Endothelial cell of umbilical vein (primary cell): ENCODE results near the gene PSAP. TPM values are rescaled to one million over a fixed set of nuclear protein-coding genes. Genes with fewer than 3 reads are reported as not detected.

Source experiments
- BruUV-seq: library from RNA; stranded (reverse); fragments of 400-500 nt; replicated peaks from 2 replicates; lab custom pipeline; 2021; lab: Mats Ljungman, UMichigan
- CTCF ChIA-PET: fragments of 300-600, 350-600 bp; sonication (Branson Sonifier 250); formaldehyde crosslinking; loops from one replicate; lab custom pipeline; 2021; ENCODE audit warnings: antibody characterized with exemption, inconsistent platforms; lab: Charles Lee
- POLR2A ChIA-PET: fragments of 300-600, 350-600 bp; sonication (Branson Sonifier 250); formaldehyde crosslinking; loops from one replicate; lab custom pipeline; 2021; ENCODE audit warnings: antibody characterized with exemption, inconsistent platforms; lab: Charles Lee
- DNase-seq: peaks from one replicate; pipeline ENCODE4 v3.0.0-alpha.2; 2011; ENCODE audit warnings: low read depth, low spot score
- FAIRE-seq: peaks from 2 replicates; lab custom pipeline; 2011; peaks lifted over from hg19 to GRCh38; lab: Jason Lieb, UNC
- H2AFZ ChIP-seq: 2 replicates; pipeline ENCODE4 v1.6.0; 2012; ENCODE audit warnings: low read depth, low read length, control low read depth, inconsistent platforms
- H3K27ac ChIP-seq: 2 replicates; pipeline ENCODE4 v1.5.1; 2011; ENCODE audit warnings: low read depth, mild to moderate bottlenecking, control low read depth, low read length, moderate library complexity; ENCODE audit not compliant: insufficient read depth
- H3K27me3 ChIP-seq, 2 experiments: 2 replicates each; pipeline versions ENCODE4 v1.6.0 to v1.6.1; 2011; ENCODE audit warnings: low read length in 2 of 2, mixed read lengths in 1 of 2; ENCODE audit not compliant: control insufficient read depth in 2 of 2, insufficient read depth in 2 of 2
- H3K36me3 ChIP-seq, 2 experiments: 2 replicates in 1 of 2; 3 replicates in 1 of 2; pipeline ENCODE4 v1.5.1; 2011; ENCODE audit warnings: low read length in 2 of 2, mild to moderate bottlenecking in 1 of 2, moderate library complexity in 1 of 2; ENCODE audit not compliant: control insufficient read depth in 2 of 2, insufficient read depth in 2 of 2; ENCODE audit errors: extremely low read depth in 1 of 2
- H3K4me1 ChIP-seq: 3 replicates; pipeline ENCODE4 v1.5.1; 2011; ENCODE audit warnings: mild to moderate bottlenecking, low read length; ENCODE audit not compliant: control insufficient read depth, insufficient read depth; ENCODE audit errors: extremely low read depth
- H3K4me2 ChIP-seq: 2 replicates; pipeline ENCODE4 v1.6.1; 2011; ENCODE audit warnings: low read length, control low read depth, mixed read lengths; ENCODE audit not compliant: insufficient read depth
- H3K4me3 ChIP-seq, 3 experiments: fragments of 200-600 bp in 1 of 3; sonication (generic), shearing (Covaris generic) in 1 of 3; replicated peaks in 1 of 3; 2 replicates each; pipeline ENCODE4 v1.5.1; 2011 to 2016; ENCODE audit warnings: control low read depth in 3 of 3, low read length in 3 of 3, mild to moderate bottlenecking in 2 of 3, inconsistent platforms in 1 of 3, low read depth in 1 of 3, moderate library complexity in 1 of 3; ENCODE audit not compliant: insufficient read depth in 1 of 3
- H3K79me2 ChIP-seq: 2 replicates; pipeline ENCODE4 v1.6.0; 2012; ENCODE audit warnings: low read length, inconsistent platforms; ENCODE audit not compliant: control insufficient read depth, insufficient read depth
- H3K9ac ChIP-seq: replicated peaks from 2 replicates; pipeline ENCODE3; 2011; ENCODE audit warnings: low read length, control low read depth; ENCODE audit not compliant: insufficient read depth; ENCODE audit errors: extremely low read depth
- H3K9me1 ChIP-seq: replicated peaks from 3 replicates; pipeline ENCODE4 v1.6.0; 2011; ENCODE audit warnings: mild to moderate bottlenecking, low read length; ENCODE audit not compliant: control insufficient read depth, insufficient read depth; ENCODE audit errors: extremely low read depth
- H3K9me3 ChIP-seq: replicated peaks from 2 replicates; pipeline ENCODE4 v1.5.1; 2012; ENCODE audit warnings: low read length, inconsistent platforms; ENCODE audit not compliant: control insufficient read depth, insufficient read depth
- H4K20me1 ChIP-seq: replicated peaks from 2 replicates; pipeline ENCODE3; 2011; ENCODE audit warnings: mild to moderate bottlenecking, low read length; ENCODE audit not compliant: control insufficient read depth, insufficient read depth; ENCODE audit errors: extremely low read depth
- CTCF ChIP-seq, 2 donors: IDR thresholded peaks; 1 replicate in 1 of 2; 2 replicates in 1 of 2; pipeline ENCODE4 v1.5.1; 2011; ENCODE audit warnings: low read length in 2 of 2, mild to moderate bottlenecking in 2 of 2, moderate library complexity in 2 of 2, control low read depth in 1 of 2, inconsistent platforms in 1 of 2, low read depth in 1 of 2; ENCODE audit not compliant: insufficient read depth in 1 of 2; ENCODE audit errors: extremely low read depth in 1 of 2
- EZH2 ChIP-seq: IDR thresholded peaks from 2 replicates; pipeline ENCODE4 v1.6.1; 2012; ENCODE audit warnings: borderline replicate concordance, low read depth, mild to moderate bottlenecking, moderate library complexity, low read length, inconsistent platforms; ENCODE audit not compliant: severe bottlenecking
- FOS ChIP-seq: IDR thresholded peaks from 2 replicates; pipeline ENCODE4 v1.6.1; 2011; ENCODE audit warnings: mild to moderate bottlenecking, low read length, moderate library complexity, borderline replicate concordance; ENCODE audit not compliant: insufficient read depth
- GATA2 ChIP-seq: IDR thresholded peaks from 2 replicates; pipeline ENCODE4 v1.7.0; 2011; ENCODE audit warnings: low read depth, mild to moderate bottlenecking, moderate library complexity, mixed read lengths, low read length; ENCODE audit not compliant: insufficient read length, insufficient read depth
- JUN ChIP-seq: IDR thresholded peaks from 2 replicates; pipeline ENCODE4 v1.6.1; 2011; ENCODE audit warnings: borderline replicate concordance, low read depth; ENCODE audit not compliant: insufficient read length, insufficient read depth
- MAX ChIP-seq: IDR thresholded peaks from 2 replicates; pipeline ENCODE4 v1.6.1; 2011; ENCODE audit not compliant: insufficient read depth, insufficient read length
- MYC ChIP-seq: IDR thresholded peaks from one replicate; pipeline ENCODE4 v1.6.1; 2011; ENCODE audit warnings: mild to moderate bottlenecking, low read depth, low read length
- POLR2A ChIP-seq: IDR thresholded peaks from 2 replicates; pipeline ENCODE4 v1.6.1; 2012; ENCODE audit warnings: low read depth, mild to moderate bottlenecking, control low read depth, low read length
- POLR2AphosphoS5 ChIP-seq: IDR thresholded peaks from 2 replicates; pipeline ENCODE4 v1.6.1; 2012; ENCODE audit warnings: low read depth, mild to moderate bottlenecking, control low read depth, low read length, moderate library complexity; ENCODE audit not compliant: insufficient read depth
- dilution Hi-C: fragments of 300-500 bp; cut with MboI; formaldehyde crosslinking; loops from one replicate; pipeline ENCODE4 v1.15.0; 2019; ENCODE audit warnings: low sequenced_read_pairs; ENCODE audit not compliant: extremely low pct_ligation_motif_present
- intact Hi-C: fragments of 100-400 bp; cut with micrococcal nuclease; formaldehyde crosslinking; loops from one replicate; pipeline ENCODE4 v1.10.0; 2022
- polyA plus RNA-seq, 4 experiments: library from polyadenylated mRNA; depleted of rRNA in 3 of 4; stranded (reverse) in 3 of 4; unstranded in 1 of 4; fragments of >200 nt; gene quantifications; 2 replicates each; pipeline versions ENCODE4 v1.2.1 to v1.2.3, GENCODE V29; 2011 to 2012; ENCODE audit warnings: missing spikeins in 1 of 4
- total RNA-seq: library from RNA; stranded (reverse); gene quantifications from 2 replicates; pipeline ENCODE4 v1.2.3, GENCODE V29; 2021

The PSAP gene
- total and polyA plus RNA-seq, 2 donors (not counting 3 experiments of a cell fraction or from before 2014, with no cell fraction given): 644 to 1,476 TPM

- H3K9me1 ChIP-seq: no peaks in the 10 kb centered on the region
- peaks cover 17% of the 10 kb centered on the region for H3K4me1 ChIP-seq
- H3K9ac ChIP-seq: no peak overlapping the region
- ChIA-PET CTCF (interaction anchor here (1.0 to 1.7 kb wide), 2 partner anchors 8 to 50 kb away, joined by 3 to 7 read pairs; no protein-coding TSS in a partner anchor), POLR2A (no interaction called here)
- dilution Hi-C loops: no loop called here
- no peak overlapping the region for H2AFZ ChIP-seq
- intact Hi-C loops: no loop called here
- TF ChIP-seq FOS (no peak), JUN (no peak), POLR2AphosphoS5 (no peak), CTCF (IDR thresholded peaks at IDR 0.05; ENCODE audit: extremely low read depth in 1 of 2, insufficient read depth in 1 of 2, low read depth in 1 of 2, low read length in 2 of 2) (no peak), EZH2 (no peak), MYC (no peak), MAX (no peak), GATA2 (no peak), POLR2A (no peak)
- H3K27ac ChIP-seq: no peak overlapping the region
- no TSS peak for BruUV-seq
- no peak for FAIRE-seq
- peaks cover 11% of the 10 kb centered on the region for H4K20me1 ChIP-seq
- H3K9me3 ChIP-seq: no peaks in the 10 kb centered on the region
- DNase-seq: no peak
- H3K4me2 ChIP-seq: no peak overlapping the region
- H3K4me3 ChIP-seq: no peak overlapping the region
- peaks cover 89% of the 10 kb centered on the region for H3K79me2 ChIP-seq
- no peaks in the 10 kb centered on the region for H3K36me3 ChIP-seq
- no peaks in the 10 kb centered on the region for H3K27me3 ChIP-seq
These were observed 4.2 kb downstream of the PSAP start for GRCh38 chr10:71846816-71847215.
